Measurements from ENCODE around the gene PRPF6.

The PRPF6 gene

DNA sequence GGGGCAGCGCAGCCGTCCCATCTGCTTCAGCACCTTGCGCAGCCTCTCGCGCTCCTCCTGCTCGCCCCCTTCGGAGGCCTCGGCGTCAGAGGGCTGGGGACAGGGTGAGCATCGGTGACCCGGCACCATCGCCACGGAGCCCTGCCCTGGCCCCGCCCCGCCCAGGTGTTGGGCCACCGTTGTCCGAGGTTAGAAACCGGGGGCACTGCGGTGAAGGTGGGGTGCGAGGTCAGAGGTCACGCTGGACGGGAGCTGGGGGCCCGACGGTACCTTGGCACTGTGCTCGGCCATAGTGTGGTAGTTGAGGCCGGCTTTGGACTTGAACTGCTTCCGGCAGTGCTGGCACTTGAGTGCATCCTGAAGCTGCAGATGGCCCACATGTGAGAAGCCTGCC is 17.6 kb upstream of the PRPF6 start:
- Histone ChIP-seq H3K27ac (ENCODE audit: low read depth, low read length) (no peak overlapping the region), H3K4me3 (ENCODE audit: low read depth, low read length) (no peak overlapping the region), H3K4me1 (ENCODE audit: control insufficient read depth, insufficient read depth, low read length, unreplicated experiment) (peaks cover 2% of the 10 kb centered on the region), H3K79me2 (ENCODE audit: control insufficient read depth, insufficient read depth, low read length, unreplicated experiment) (peaks cover 3% of the 10 kb centered on the region), H3K36me3 (ENCODE audit: insufficient read depth, low read length) (0 out of 2 replicates have a peak, but pooled peaks cover 9% of the 10 kb centered on the region), H2AFZ (ENCODE audit: low read length, unreplicated experiment) (no peak overlapping the region), H3K27me3 (ENCODE audit: insufficient read depth, low read length) (no peaks in the 10 kb centered on the region)

DNA sequence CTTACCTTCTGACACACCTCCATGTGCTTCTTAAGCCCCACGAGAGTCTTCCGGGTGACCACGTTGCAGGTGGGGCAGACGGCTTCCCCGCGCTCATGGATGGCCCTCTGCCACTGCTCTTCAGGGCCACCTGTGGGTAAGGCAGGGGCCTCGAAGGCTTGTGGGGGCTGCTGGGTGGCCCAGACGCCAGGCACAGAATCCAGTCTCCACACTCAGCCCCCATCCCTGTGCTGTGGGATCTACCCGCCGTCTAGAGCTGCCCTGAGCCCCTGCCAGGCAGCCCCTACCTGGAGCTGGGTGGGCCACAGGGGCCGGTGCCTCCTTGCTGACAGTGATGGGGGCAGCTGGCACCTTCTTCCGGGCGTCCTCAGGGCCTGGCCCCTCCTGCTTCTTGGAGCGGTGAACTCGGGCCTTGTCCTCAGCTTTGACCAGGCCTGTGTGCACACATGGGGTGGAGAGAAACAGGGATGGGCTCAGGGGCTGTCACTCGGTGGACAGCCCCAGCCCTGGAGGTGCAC is 17.1 kb upstream of the PRPF6 start:
- H3K36me3 ChIP-seq (ENCODE audit: insufficient read depth, low read length), result 0 out of 2 replicates have a peak, but pooled peaks cover 9% of the 10 kb centered on the region
- no peak overlapping the region for H3K27ac ChIP-seq (ENCODE audit: low read depth, low read length)
- H2AFZ ChIP-seq (ENCODE audit: low read length, unreplicated experiment), result no peak overlapping the region
- no peak overlapping the region for H3K4me3 ChIP-seq (ENCODE audit: low read depth, low read length)
- H3K27me3 ChIP-seq (ENCODE audit: insufficient read depth, low read length), result no peaks in the 10 kb centered on the region
- peaks cover 8% of the 10 kb centered on the region for H3K79me2 ChIP-seq (ENCODE audit: control insufficient read depth, insufficient read depth, low read length, unreplicated experiment)
- H3K4me1 ChIP-seq (ENCODE audit: control insufficient read depth, insufficient read depth, low read length, unreplicated experiment), result peaks cover 7% of the 10 kb centered on the region

DNA sequence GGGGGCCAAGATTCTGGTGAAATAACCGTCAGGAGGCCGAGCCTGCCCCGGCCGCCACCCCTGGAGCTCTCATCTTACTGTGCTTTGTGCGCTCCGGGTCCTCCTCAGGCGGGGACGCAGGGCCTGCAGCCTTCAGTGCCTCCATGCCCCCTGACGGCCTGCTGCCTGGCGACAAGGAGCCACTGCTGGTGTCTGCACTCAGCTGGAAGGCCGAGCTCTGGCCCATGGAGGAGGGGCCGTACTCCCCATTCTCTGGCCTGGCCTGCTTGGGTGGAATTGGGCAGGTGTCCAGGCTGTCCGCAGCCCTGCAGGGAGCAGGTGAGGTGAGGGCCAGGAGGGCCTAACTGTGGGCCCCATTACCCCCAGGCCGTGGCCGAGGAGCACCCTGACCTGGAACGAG is 16.5 kb upstream of the PRPF6 start:
- Histone ChIP-seq H2AFZ (ENCODE audit: low read length, unreplicated experiment) (no peak overlapping the region), H3K27me3 (ENCODE audit: insufficient read depth, low read length) (no peaks in the 10 kb centered on the region), H3K36me3 (ENCODE audit: insufficient read depth, low read length) (0 out of 2 replicates have a peak, but pooled peaks cover 9% of the 10 kb centered on the region), H3K27ac (ENCODE audit: low read depth, low read length) (no peak overlapping the region), H3K79me2 (ENCODE audit: control insufficient read depth, insufficient read depth, low read length, unreplicated experiment) (peaks cover 13% of the 10 kb centered on the region), H3K4me1 (ENCODE audit: control insufficient read depth, insufficient read depth, low read length, unreplicated experiment) (peaks cover 9% of the 10 kb centered on the region), H3K4me3 (ENCODE audit: low read depth, low read length) (no peak overlapping the region)

DNA sequence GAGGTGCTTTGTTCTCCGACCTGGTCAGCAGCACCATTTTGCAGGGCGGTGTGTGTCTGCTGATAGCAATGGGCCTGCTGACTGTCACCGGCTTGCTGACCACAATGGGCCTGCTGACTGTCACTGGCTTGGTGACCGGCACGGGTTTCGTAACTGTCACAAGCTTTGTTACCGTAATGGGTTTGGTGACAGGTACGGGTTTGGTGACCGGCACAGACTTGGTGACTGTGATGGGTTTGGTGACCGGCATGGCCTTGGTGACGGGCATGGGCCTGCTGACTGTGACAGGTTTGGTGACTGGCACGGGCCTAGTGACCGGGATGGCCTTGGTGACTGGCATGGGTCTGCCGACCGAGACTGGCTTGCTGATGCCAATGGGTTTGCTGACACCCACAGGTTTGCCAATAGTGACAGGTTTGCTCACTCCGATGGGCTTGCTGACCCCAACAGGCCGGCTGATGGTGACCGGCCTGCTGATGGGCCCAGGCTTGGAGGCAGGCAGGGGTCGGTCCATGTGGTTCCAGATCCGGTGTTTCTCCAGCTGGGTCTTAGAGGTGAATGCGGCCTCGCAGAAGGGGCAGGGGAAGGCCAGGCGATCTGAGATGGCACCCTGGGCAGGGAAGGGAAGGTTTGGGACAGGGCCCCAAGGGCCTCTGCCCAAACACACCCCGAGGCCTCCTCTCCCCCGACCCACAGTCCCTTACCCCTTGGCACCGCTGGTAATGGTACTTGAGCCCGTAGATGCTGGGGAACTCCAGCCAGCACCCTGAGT is 14.6 kb upstream of the PRPF6 start:
- Histone ChIP-seq H3K79me2 (ENCODE audit: control insufficient read depth, insufficient read depth, low read length, unreplicated experiment) (peaks cover 13% of the 10 kb centered on the region), H3K27me3 (ENCODE audit: insufficient read depth, low read length) (no peaks in the 10 kb centered on the region), H2AFZ (ENCODE audit: low read length, unreplicated experiment) (no peak overlapping the region), H3K27ac (ENCODE audit: low read depth, low read length) (no peak overlapping the region), H3K4me1 (ENCODE audit: control insufficient read depth, insufficient read depth, low read length, unreplicated experiment) (peaks cover 9% of the 10 kb centered on the region), H3K36me3 (ENCODE audit: insufficient read depth, low read length) (0 out of 2 replicates have a peak, but pooled peaks cover 6% of the 10 kb centered on the region), H3K4me3 (ENCODE audit: low read depth, low read length) (no peak overlapping the region)

DNA sequence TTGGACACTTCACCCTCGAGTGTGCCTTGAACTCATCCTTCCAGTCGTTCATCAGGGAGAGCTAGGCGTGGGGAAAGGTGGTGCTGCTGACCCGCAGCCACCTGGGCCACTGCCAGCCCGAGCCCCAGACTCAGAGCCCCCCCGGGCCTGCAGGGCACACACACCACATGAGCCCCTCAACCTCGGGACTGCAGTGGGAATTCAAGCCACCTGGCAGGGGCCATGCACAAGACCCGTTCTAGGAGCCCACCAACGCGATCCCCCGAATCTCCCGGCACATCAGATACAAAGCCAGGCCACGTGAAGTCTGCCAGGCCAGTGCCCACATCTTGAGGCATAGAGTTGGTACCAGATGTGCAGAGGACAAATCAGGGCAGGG is 14.0 kb upstream of the PRPF6 start:
- Histone ChIP-seq H3K36me3 (ENCODE audit: insufficient read depth, low read length) (0 out of 2 replicates have a peak, but pooled peaks cover 6% of the 10 kb centered on the region), H3K27ac (ENCODE audit: low read depth, low read length) (no peak overlapping the region), H3K79me2 (ENCODE audit: control insufficient read depth, insufficient read depth, low read length, unreplicated experiment) (peaks cover 13% of the 10 kb centered on the region), H2AFZ (ENCODE audit: low read length, unreplicated experiment) (no peak overlapping the region), H3K4me1 (ENCODE audit: control insufficient read depth, insufficient read depth, low read length, unreplicated experiment) (peaks cover 9% of the 10 kb centered on the region), H3K27me3 (ENCODE audit: insufficient read depth, low read length) (no peaks in the 10 kb centered on the region), H3K4me3 (ENCODE audit: low read depth, low read length) (no peak overlapping the region)

GRCh38 chr20:63967330-63968135 is 13.4 kb upstream of the PRPF6 start:
- no peak overlapping the region for H2AFZ ChIP-seq (ENCODE audit: low read length, unreplicated experiment)
- peaks cover 13% of the 10 kb centered on the region for H3K79me2 ChIP-seq (ENCODE audit: control insufficient read depth, insufficient read depth, low read length, unreplicated experiment)
- H3K27ac ChIP-seq (ENCODE audit: low read depth, low read length), result no peak overlapping the region
- H3K27me3 ChIP-seq (ENCODE audit: insufficient read depth, low read length), result no peaks in the 10 kb centered on the region
- H3K36me3 ChIP-seq (ENCODE audit: insufficient read depth, low read length), result 0 out of 2 replicates have a peak, but pooled peaks cover 6% of the 10 kb centered on the region
- H3K4me3 ChIP-seq (ENCODE audit: low read depth, low read length), result no peak overlapping the region
- peaks cover 9% of the 10 kb centered on the region for H3K4me1 ChIP-seq (ENCODE audit: control insufficient read depth, insufficient read depth, low read length, unreplicated experiment)

- no peak overlapping the region for H3K27ac ChIP-seq (ENCODE audit: low read depth, low read length)
- H3K4me1 ChIP-seq (ENCODE audit: control insufficient read depth, insufficient read depth, low read length, unreplicated experiment), result peaks cover 9% of the 10 kb centered on the region
- peak overlapping the region; percentile 93 for H3K4me3 ChIP-seq (ENCODE audit: low read depth, low read length)
- peaks cover 13% of the 10 kb centered on the region for H3K79me2 ChIP-seq (ENCODE audit: control insufficient read depth, insufficient read depth, low read length, unreplicated experiment)
- 0 out of 2 replicates have a peak, but pooled peaks cover 6% of the 10 kb centered on the region for H3K36me3 ChIP-seq (ENCODE audit: insufficient read depth, low read length)
- no peak overlapping the region for H2AFZ ChIP-seq (ENCODE audit: low read length, unreplicated experiment)
- H3K27me3 ChIP-seq (ENCODE audit: insufficient read depth, low read length), result no peaks in the 10 kb centered on the region
These were observed 12.6 kb upstream of the PRPF6 start for GRCh38 chr20:63968136-63968927.

DNA sequence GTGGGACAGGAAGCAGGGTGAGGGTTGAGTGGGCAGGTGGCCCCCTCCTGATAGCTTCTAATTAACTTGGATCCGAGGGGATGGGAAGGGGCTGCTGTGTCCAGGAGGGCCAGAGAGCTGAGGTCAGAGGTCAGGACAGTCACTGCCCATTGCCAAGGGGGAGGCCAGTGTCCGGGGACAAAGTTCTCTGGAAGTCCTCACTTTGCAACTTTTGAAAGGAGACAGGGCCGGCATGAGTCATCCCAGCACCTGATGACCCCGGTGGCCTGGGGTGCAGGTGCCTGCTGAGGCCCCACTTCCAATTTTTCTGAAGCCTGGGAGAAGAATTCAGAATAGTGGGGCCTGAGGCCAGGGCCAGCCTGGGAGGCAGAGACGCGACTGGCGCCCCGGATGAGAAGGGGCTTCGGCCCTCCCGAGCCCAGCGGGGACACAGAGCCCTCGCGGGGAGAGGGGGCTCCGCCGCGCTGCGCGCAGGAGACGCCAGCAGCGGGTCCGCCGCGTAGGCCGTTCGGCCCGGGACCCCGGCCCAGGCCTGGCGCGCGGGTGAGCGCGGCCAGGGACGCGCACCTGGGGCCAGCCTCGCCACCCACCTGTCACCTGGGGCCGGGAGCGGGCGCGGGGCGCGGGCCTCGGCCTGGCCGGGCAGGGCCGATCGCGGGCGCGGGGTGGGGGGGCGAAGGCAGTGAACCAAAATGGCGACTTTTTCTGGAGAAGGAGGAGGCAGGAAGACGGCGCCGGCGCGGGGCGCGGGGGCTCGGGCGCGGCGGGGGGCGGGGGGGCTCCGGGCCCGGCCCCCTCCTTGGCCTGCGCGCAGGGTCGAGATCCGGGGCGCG is 11.8 kb upstream of the PRPF6 start:
- Histone ChIP-seq H2AFZ (ENCODE audit: low read length, unreplicated experiment) (peak overlapping the region; percentile 75), H3K27ac (ENCODE audit: low read depth, low read length) (no peak overlapping the region), H3K79me2 (ENCODE audit: control insufficient read depth, insufficient read depth, low read length, unreplicated experiment) (peaks cover 13% of the 10 kb centered on the region), H3K27me3 (ENCODE audit: insufficient read depth, low read length) (no peaks in the 10 kb centered on the region), H3K4me1 (ENCODE audit: control insufficient read depth, insufficient read depth, low read length, unreplicated experiment) (peaks cover 9% of the 10 kb centered on the region), H3K36me3 (ENCODE audit: insufficient read depth, low read length) (0 out of 2 replicates have a peak, but pooled peaks cover 6% of the 10 kb centered on the region), H3K4me3 (ENCODE audit: low read depth, low read length) (peak overlapping the region; percentile 93)

GRCh38 chr20:63969838-63970713 is 10.9 kb upstream of the PRPF6 start, which contains the start of gene ZNF512B:
Gene ZNF512B, minus strand, starts transcription at chr20:63969930. Its CDS starts 1,980 bp downstream, at chr20:63967950.
- H2AFZ ChIP-seq (ENCODE audit: low read length, unreplicated experiment), result peak within 1 kb of the TSS; percentile 90
- peak within 1 kb of the TSS; percentile 93 for H3K4me3 ChIP-seq (ENCODE audit: low read depth, low read length)
- H3K4me1 ChIP-seq (ENCODE audit: control insufficient read depth, insufficient read depth, low read length, unreplicated experiment), result peaks cover 9% of the 10 kb centered on the region
- no peaks in the 10 kb centered on the region for H3K27me3 ChIP-seq (ENCODE audit: insufficient read depth, low read length)
- 0 out of 2 replicates have a peak, but pooled peaks cover 6% of the 10 kb centered on the region for H3K36me3 ChIP-seq (ENCODE audit: insufficient read depth, low read length)
- no peak within 1 kb of the TSS for H3K27ac ChIP-seq (ENCODE audit: low read depth, low read length)
- H3K79me2 ChIP-seq (ENCODE audit: control insufficient read depth, insufficient read depth, low read length, unreplicated experiment), result peaks cover 13% of the 10 kb centered on the region
